Ishikawa (cell line): ENCODE results near the gene TJAP1.
A peak's percentile ranks its signal among the peaks of the same experiment; 100 is the strongest.

Source experiments
- CEBPB ChIP-seq: IDR thresholded peaks from 2 replicates; pipeline ENCODE4 v1.6.1; 2012
- CREB1 ChIP-seq: IDR thresholded peaks from 2 replicates; pipeline ENCODE4 v1.6.1; 2012; ENCODE audit warnings: low read depth
- EGR1 ChIP-seq: IDR thresholded peaks from 2 replicates; pipeline ENCODE4 v1.6.1; 2012
- EP300 ChIP-seq: IDR thresholded peaks from 2 replicates; pipeline ENCODE4 v1.6.1; 2012; ENCODE audit warnings: borderline replicate concordance
- FOXM1 ChIP-seq: IDR thresholded peaks from 2 replicates; pipeline ENCODE4 v1.6.1; 2012; ENCODE audit warnings: low read depth, borderline replicate concordance
- MAX ChIP-seq: IDR thresholded peaks from 2 replicates; pipeline ENCODE4 v1.6.1; 2012
- NFIC ChIP-seq: IDR thresholded peaks from 2 replicates; pipeline ENCODE4 v1.6.1; 2012
- RAD21 ChIP-seq: IDR thresholded peaks from 2 replicates; pipeline ENCODE4 v1.6.1; 2012; ENCODE audit warnings: low read depth
- REST ChIP-seq: IDR thresholded peaks from 2 replicates; pipeline ENCODE4 v1.6.1; 2012; ENCODE audit warnings: low read depth, mild to moderate bottlenecking
- TAF1 ChIP-seq: IDR thresholded peaks from 2 replicates; pipeline ENCODE4 v1.6.1; 2012; ENCODE audit warnings: low read depth, mild to moderate bottlenecking
- TCF12 ChIP-seq: IDR thresholded peaks from 2 replicates; pipeline ENCODE4 v1.6.1; 2012; ENCODE audit warnings: low read depth
- TEAD4 ChIP-seq: IDR thresholded peaks from 2 replicates; pipeline ENCODE4 v1.6.1; 2012
- USF1 ChIP-seq: IDR thresholded peaks from 2 replicates; pipeline ENCODE4 v1.6.1; 2012
- YY1 ChIP-seq: IDR thresholded peaks from 2 replicates; pipeline ENCODE4 v1.6.1; 2012; ENCODE audit warnings: low read depth
- ZBTB7A ChIP-seq: IDR thresholded peaks from 2 replicates; pipeline ENCODE4 v1.6.1; 2012; ENCODE audit warnings: low read depth

The TJAP1 gene

GRCh38 chr6:43452896-43453295, 24.5 kb upstream of the TJAP1 start:
- TF ChIP-seq FOXM1 (no peak), ZBTB7A (no peak), CEBPB (no peak), TCF12 (no peak), TEAD4 (no peak), YY1 (no peak), EP300 (no peak)

GRCh38 chr6:43453831-43454230, 23.5 kb upstream of the TJAP1 start:
- TF ChIP-seq CREB1 (no peak), TCF12 (no peak), ZBTB7A (no peak), EP300 (no peak), TEAD4 (no peak), NFIC (no peak)

GRCh38 chr6:43454290-43454695, 23.1 kb upstream of the TJAP1 start:
- TF ChIP-seq USF1 (no peak), REST (no peak), RAD21 (peak; percentile 75; the same call in 1 of the 2 replicates)

- TF ChIP-seq YY1 = 0 out of 2 replicates have a peak, but pooled peaks have one; percentile 14
- TF ChIP-seq EP300 = no peak
- TF ChIP-seq CREB1 = no peak
- peak; percentile 65; the same call in 1 of the 2 replicates for TF ChIP-seq ZBTB7A
These were observed 22.5 kb upstream of the TJAP1 start for GRCh38 chr6:43454696-43455530.

GRCh38 chr6:43455531-43456428, 21.6 kb upstream of the TJAP1 start, which contains the start of gene DLK2:
Gene DLK2 (minus strand): TSS chr6:43455548. CDS start chr6:43454825, 723 bp downstream.
- no peak for TF ChIP-seq TEAD4

GRCh38 chr6:43457643-43458042, 19.7 kb upstream of the TJAP1 start:
- TF ChIP-seq EGR1 (no peak), TEAD4 (no peak), TCF12 (no peak), RAD21 (no peak), NFIC (no peak), MAX (no peak), ZBTB7A (no peak), CREB1 (no peak), USF1 (no peak), FOXM1 (no peak), EP300 (no peak), REST (no peak)

- TF ChIP-seq YY1 (no peak), TAF1 (no peak), MAX (no peak), CREB1 (no peak), ZBTB7A (no peak), RAD21 (no peak), USF1 (no peak), NFIC (no peak), TCF12 (no peak), EGR1 (no peak), EP300 (no peak), CEBPB (no peak), FOXM1 (no peak), REST (no peak), TEAD4 (no peak)
These were observed 17.8 kb upstream of the TJAP1 start for GRCh38 chr6:43459535-43459934.
